OCI-LY7 (cell line): ENCODE data around the gene SPATA4. TPM values are rescaled to one million over a fixed set of nuclear protein-coding genes. Genes with fewer than 3 reads are reported as not detected.

Source experiments
- BruUV-seq: library from RNA; stranded (reverse); fragments of 400-500 nt; replicated peaks from 2 replicates; lab custom pipeline; 2021; lab: Mats Ljungman, UMichigan
- CTCF ChIA-PET: fragments of 300-600 bp; sonication (Branson Sonifier 250); formaldehyde crosslinking; loops from one replicate; lab custom pipeline; 2022; ENCODE audit warnings: antibody characterized with exemption; ENCODE audit not compliant: unreplicated experiment; lab: Charles Lee
- POLR2A ChIA-PET: fragments of 300-600 bp; sonication (Branson Sonifier 250); formaldehyde crosslinking; loops from one replicate; lab custom pipeline; 2022; ENCODE audit warnings: antibody characterized with exemption; lab: Charles Lee
- DNase-seq: peaks from one replicate; pipeline ENCODE4 v3.0.0-alpha.2; 2015; ENCODE audit warnings: low spot score
- H2AFZ ChIP-seq: fragments of 200-600 bp; sonication (generic), shearing (Covaris generic); 2 replicates; pipeline ENCODE4 v1.6.1; 2014; ENCODE audit warnings: mild to moderate bottlenecking, antibody characterized with exemption, low read length, moderate library complexity
- H3K27ac ChIP-seq: fragments of 200-600 bp; sonication (generic); 2 replicates; pipeline ENCODE4 v1.5.1; 2014; ENCODE audit warnings: mixed run types, low read depth, mild to moderate bottlenecking, moderate library complexity, low read length, inconsistent platforms; ENCODE audit not compliant: poor library complexity, severe bottlenecking
- H3K36me3 ChIP-seq: fragments of 200-600 bp; sonication (generic); 2 replicates; pipeline ENCODE4 v1.6.1; 2014; ENCODE audit warnings: mild to moderate bottlenecking, antibody characterized with exemption, low read length, moderate library complexity, mixed read lengths; ENCODE audit not compliant: insufficient read depth
- H3K4me1 ChIP-seq: fragments of 200-600 bp; sonication (generic); 2 replicates; pipeline ENCODE4 v1.5.1; 2014; ENCODE audit warnings: mild to moderate bottlenecking, low read length; ENCODE audit not compliant: insufficient read depth, poor library complexity, severe bottlenecking
- H3K4me2 ChIP-seq: fragments of 200-600 bp; sonication (generic); 2 replicates; pipeline ENCODE4 v1.6.1; 2014; ENCODE audit warnings: mild to moderate bottlenecking, low read length
- H3K4me3 ChIP-seq: fragments of 200-600 bp; sonication (generic); 2 replicates; pipeline ENCODE4 v1.5.1; 2014; ENCODE audit warnings: mild to moderate bottlenecking, low read depth, low read length; ENCODE audit not compliant: poor library complexity, severe bottlenecking
- H3K79me2 ChIP-seq: fragments of 200-600 bp; sonication (generic); 2 replicates; pipeline ENCODE4 v1.6.1; 2016; ENCODE audit warnings: low read depth, mild to moderate bottlenecking, low read length, moderate library complexity, mixed read lengths; ENCODE audit not compliant: insufficient read depth
- H3K9me2 ChIP-seq: fragments of 200-600 bp; sonication (generic); 2 replicates; pipeline ENCODE4 v1.6.1; 2016; ENCODE audit warnings: mild to moderate bottlenecking, low read length, mixed read lengths; ENCODE audit not compliant: insufficient read depth
- H3K9me3 ChIP-seq: fragments of 200-600 bp; sonication (generic); 2 replicates; pipeline ENCODE4 v1.6.1; 2014; ENCODE audit warnings: mild to moderate bottlenecking, mixed run types, low read length, mixed read lengths
- H4K20me1 ChIP-seq: fragments of 200-600 bp; sonication (generic); 2 replicates; pipeline ENCODE4 v1.6.1; 2014; ENCODE audit warnings: mild to moderate bottlenecking, antibody characterized with exemption, low read length, moderate library complexity, mixed read lengths; ENCODE audit not compliant: insufficient read depth
- EZH2phosphoT487 ChIP-seq: fragments of 200-600 bp; sonication (generic); IDR thresholded peaks from 2 replicates; pipeline ENCODE4 v1.6.1; 2018; ENCODE audit warnings: low read depth, borderline replicate concordance, mild to moderate bottlenecking, mixed run types, antibody characterized with exemption, low read length, moderate library complexity, mixed read lengths
- intact Hi-C: fragments of 100-400 bp; cut with micrococcal nuclease; formaldehyde crosslinking; loops from one replicate; pipeline ENCODE4 v1.10.0; 2022; ENCODE audit not compliant: unreplicated experiment
- total RNA-seq, 2 experiments: library from RNA; depleted of rRNA in 1 of 2; stranded (reverse); fragments of >200 nt in 1 of 2; shearing (Covaris generic) in 1 of 2; gene quantifications; 2 replicates each; pipeline ENCODE4 v1.2.3, GENCODE V29; 2014 to 2022
- TF ChIP-seq, protein P1 (sequence below): fragments of 200-600 bp; sonication (generic); conservative IDR thresholded peaks from 2 replicates; pipeline ENCODE4 v1.5.1; 2014; ENCODE audit warnings: mild to moderate bottlenecking, antibody characterized with exemption, low read length, moderate library complexity, mixed read lengths

SPATA4 gene
- total RNA-seq, 2 experiments from 2014 or later, result not detected

DNA sequence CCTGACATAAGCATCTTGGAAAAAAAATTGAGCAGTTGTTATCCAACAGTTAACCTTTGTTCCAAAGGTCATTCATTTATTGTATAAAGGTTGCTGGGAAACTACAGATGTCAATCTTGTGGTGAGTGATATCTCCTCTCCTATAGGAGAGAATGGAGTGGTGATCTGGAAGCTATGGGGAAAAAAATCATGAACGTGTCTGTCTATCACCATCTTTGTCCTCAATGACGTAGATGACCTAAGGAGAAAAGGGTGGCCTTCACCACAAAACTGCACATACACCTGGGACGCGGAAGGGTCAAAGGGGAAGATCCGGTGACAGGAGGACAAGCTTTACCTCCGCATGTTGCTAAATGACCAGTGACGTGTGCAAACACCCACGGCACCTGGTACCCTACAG is 46.3 kb upstream of the SPATA4 start:
- TF ChIP-seq, protein P1, sequence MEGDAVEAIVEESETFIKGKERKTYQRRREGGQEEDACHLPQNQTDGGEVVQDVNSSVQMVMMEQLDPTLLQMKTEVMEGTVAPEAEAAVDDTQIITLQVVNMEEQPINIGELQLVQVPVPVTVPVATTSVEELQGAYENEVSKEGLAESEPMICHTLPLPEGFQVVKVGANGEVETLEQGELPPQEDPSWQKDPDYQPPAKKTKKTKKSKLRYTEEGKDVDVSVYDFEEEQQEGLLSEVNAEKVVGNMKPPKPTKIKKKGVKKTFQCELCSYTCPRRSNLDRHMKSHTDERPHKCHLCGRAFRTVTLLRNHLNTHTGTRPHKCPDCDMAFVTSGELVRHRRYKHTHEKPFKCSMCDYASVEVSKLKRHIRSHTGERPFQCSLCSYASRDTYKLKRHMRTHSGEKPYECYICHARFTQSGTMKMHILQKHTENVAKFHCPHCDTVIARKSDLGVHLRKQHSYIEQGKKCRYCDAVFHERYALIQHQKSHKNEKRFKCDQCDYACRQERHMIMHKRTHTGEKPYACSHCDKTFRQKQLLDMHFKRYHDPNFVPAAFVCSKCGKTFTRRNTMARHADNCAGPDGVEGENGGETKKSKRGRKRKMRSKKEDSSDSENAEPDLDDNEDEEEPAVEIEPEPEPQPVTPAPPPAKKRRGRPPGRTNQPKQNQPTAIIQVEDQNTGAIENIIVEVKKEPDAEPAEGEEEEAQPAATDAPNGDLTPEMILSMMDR, result no peak
- TF ChIP-seq EZH2phosphoT487, result no peak
- Histone ChIP-seq H3K9me2 (no peaks in the 10 kb centered on the region), H3K27ac (no peak overlapping the region), H4K20me1 (no peaks in the 10 kb centered on the region), H3K4me2 (no peak overlapping the region), H3K4me3 (no peak overlapping the region), H3K79me2 (no peaks in the 10 kb centered on the region), H3K9me3 (no peaks in the 10 kb centered on the region), H3K36me3 (no peaks in the 10 kb centered on the region), H2AFZ (no peak overlapping the region), H3K4me1 (no peaks in the 10 kb centered on the region)
- BruUV-seq, result no TSS peak
- intact Hi-C loops, result no loop called here
- POLR2A ChIA-PET, result interaction anchor here (0.9 to 1.8 kb wide), 2 partner anchors 15 to 418 kb away, joined by 3 to 4 read pairs; no protein-coding TSS in a partner anchor
- DNase-seq, result no peak
- CTCF ChIA-PET, result no interaction called here

DNA sequence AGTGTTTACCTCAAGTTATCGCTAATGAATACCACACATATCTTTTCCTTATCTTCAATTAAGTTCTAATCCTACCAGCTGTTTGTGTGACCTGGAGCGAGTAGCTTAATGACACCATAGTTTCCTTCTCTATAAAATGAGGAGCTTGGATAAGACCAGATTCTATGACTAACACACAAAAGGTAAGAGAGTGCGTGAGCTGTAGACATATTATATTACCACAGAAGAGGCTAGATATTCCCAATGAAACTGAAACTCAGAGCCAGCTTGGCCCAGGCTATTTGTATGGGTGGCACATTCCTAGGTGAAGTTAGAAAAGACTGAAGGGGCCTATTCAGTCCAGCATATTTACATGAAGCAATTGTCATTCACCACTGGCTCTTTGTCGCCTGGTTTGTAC is 43.4 kb upstream of the SPATA4 start:
- H3K9me3 ChIP-seq, result no peaks in the 10 kb centered on the region
- no peak overlapping the region for H3K4me2 ChIP-seq
- H4K20me1 ChIP-seq, result no peaks in the 10 kb centered on the region
- ChIA-PET CTCF (no interaction called here), POLR2A (interaction anchor here (0.6 to 1.0 kb wide), 5 partner anchors 19 to 47 kb away, joined by 3 read pairs; no protein-coding TSS in a partner anchor)
- H3K36me3 ChIP-seq, result no peaks in the 10 kb centered on the region
- no peak overlapping the region for H2AFZ ChIP-seq
- H3K9me2 ChIP-seq, result no peaks in the 10 kb centered on the region
- intact Hi-C loops, result no loop called here
- H3K79me2 ChIP-seq, result no peaks in the 10 kb centered on the region
- TF ChIP-seq, protein P1, result no peak
- TF ChIP-seq EZH2phosphoT487, result no peak
- no peak for DNase-seq
- H3K4me1 ChIP-seq, result no peaks in the 10 kb centered on the region
- no peak overlapping the region for H3K4me3 ChIP-seq
- no TSS peak for BruUV-seq
- H3K27ac ChIP-seq, result no peak overlapping the region

DNA sequence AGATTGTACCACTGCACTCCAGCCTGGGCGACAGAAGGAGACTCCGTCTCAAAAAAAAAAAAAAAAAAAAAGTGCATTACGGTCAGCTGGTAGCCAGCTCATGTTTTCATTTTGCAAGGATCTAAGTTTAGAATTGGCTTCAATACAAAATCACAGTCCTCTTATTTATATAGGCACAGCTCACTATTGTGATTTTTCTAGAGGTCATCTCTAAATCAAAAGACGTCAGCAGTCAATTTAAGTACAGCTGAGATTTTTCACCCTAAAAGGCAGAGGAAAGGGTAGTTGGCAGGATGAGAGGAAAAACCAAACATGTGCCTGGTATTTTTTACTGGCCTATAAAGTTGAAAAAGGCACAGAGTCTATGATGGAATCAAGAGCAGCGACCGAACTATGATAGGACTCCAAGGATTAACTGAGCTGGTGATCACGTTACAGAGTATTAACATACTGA is 42.8 kb upstream of the SPATA4 start:
- TF ChIP-seq, protein P1, result no peak
- TF ChIP-seq EZH2phosphoT487, result no peak
- Histone ChIP-seq H2AFZ (no peak overlapping the region), H3K9me3 (no peaks in the 10 kb centered on the region), H3K79me2 (no peaks in the 10 kb centered on the region), H3K4me1 (no peaks in the 10 kb centered on the region), H3K27ac (no peak overlapping the region), H3K9me2 (no peaks in the 10 kb centered on the region), H3K4me3 (no peak overlapping the region), H3K36me3 (no peaks in the 10 kb centered on the region), H3K4me2 (no peak overlapping the region), H4K20me1 (no peaks in the 10 kb centered on the region)
- DNase-seq, result no peak
- ChIA-PET POLR2A (interaction anchor here (0.6 to 1.3 kb wide), 7 partner anchors 9 to 1394 kb away, joined by 3 to 4 read pairs (median 3); no protein-coding TSS in a partner anchor), CTCF (no interaction called here)
- BruUV-seq, result no TSS peak
- intact Hi-C loops, result no loop called here
